H1 (cell line): ENCODE data around the gene ZBTB16. TPM values are rescaled to one million over a fixed set of nuclear protein-coding genes. Genes with fewer than 3 reads are reported as not detected.

Source experiments
- CTCF ChIA-PET: fragments of 300-600 bp; sonication (Branson Sonifier 250); formaldehyde crosslinking; loops from one replicate; lab custom pipeline; 2021; ENCODE audit not compliant: partially characterized antibody; lab: Charles Lee
- POLR2A ChIA-PET: fragments of 300-600 bp; sonication (Branson Sonifier 250); formaldehyde crosslinking; loops from one replicate; lab custom pipeline; 2021; ENCODE audit warnings: inconsistent platforms; ENCODE audit not compliant: partially characterized antibody; lab: Charles Lee
- DNase-seq, 2 experiments: peaks; one replicate each; pipeline versions ENCODE4 v3.0.0 to v3.0.0-alpha.2; 2010 to 2022; ENCODE audit warnings: low spot score in 2 of 2, low read depth in 1 of 2, mixed read lengths in 1 of 2
- FAIRE-seq: peaks from 2 replicates; lab custom pipeline; 2011; peaks lifted over from hg19 to GRCh38; lab: Jason Lieb, UNC
- H2AFZ ChIP-seq: 2 replicates; pipeline ENCODE4 v1.8.1; 2012; ENCODE audit warnings: low read length, inconsistent platforms
- H2AK5ac ChIP-seq: 2 replicates; pipeline ENCODE4 v1.6.1; 2013; ENCODE audit warnings: low read depth, low read length
- H2BK120ac ChIP-seq: replicated peaks from 2 replicates; pipeline ENCODE3; 2013; ENCODE audit warnings: low read depth, low read length, inconsistent platforms
- H2BK12ac ChIP-seq: 2 replicates; pipeline ENCODE4 v1.6.1; 2013; ENCODE audit warnings: low read depth, low read length
- H2BK15ac ChIP-seq: 2 replicates; pipeline ENCODE4 v1.6.1; 2013; ENCODE audit warnings: low read length
- H2BK20ac ChIP-seq: 2 replicates; pipeline ENCODE4 v1.6.1; 2013; ENCODE audit warnings: low read length
- H2BK5ac ChIP-seq: 2 replicates; pipeline ENCODE4 v1.6.1; 2013; ENCODE audit warnings: low read depth, low read length
- H3K14ac ChIP-seq: 2 replicates; pipeline ENCODE4 v1.6.1; 2013; ENCODE audit warnings: inconsistent platforms; ENCODE audit not compliant: insufficient read length
- H3K18ac ChIP-seq: 2 replicates; pipeline ENCODE4 v1.6.1; 2013; ENCODE audit warnings: low read length; ENCODE audit errors: extremely low read depth
- H3K23ac ChIP-seq: 2 replicates; pipeline ENCODE4 v1.6.1; 2013; ENCODE audit warnings: inconsistent platforms; ENCODE audit not compliant: insufficient read length
- H3K23me2 ChIP-seq: 2 replicates; pipeline ENCODE4 v1.6.1; 2013; ENCODE audit warnings: low read depth, low read length
- H3K27ac ChIP-seq: 2 replicates; pipeline ENCODE4 v1.6.1; 2011; ENCODE audit warnings: low read depth, low read length, inconsistent platforms
- H3K27me3 ChIP-seq, 4 experiments: replicated peaks in 1 of 4; 1 replicate in 1 of 4; 2 replicates in 3 of 4; pipeline versions ENCODE4 v1.6.1 to v1.8.1; 2011 to 2013; ENCODE audit warnings: low read length in 3 of 4, mild to moderate bottlenecking in 3 of 4, inconsistent platforms in 2 of 4, mixed read lengths in 2 of 4, moderate library complexity in 1 of 4; ENCODE audit not compliant: control insufficient read depth in 3 of 4, insufficient read depth in 3 of 4; ENCODE audit errors: extremely low read depth in 1 of 4
- H3K36me3 ChIP-seq, 4 experiments: 2 replicates each; pipeline versions ENCODE4 v1.6.1 to v1.8.1; 2011 to 2013; ENCODE audit warnings: mild to moderate bottlenecking in 4 of 4, low read length in 3 of 4, moderate library complexity in 2 of 4, control low read depth in 1 of 4, inconsistent platforms in 1 of 4; ENCODE audit not compliant: insufficient read depth in 4 of 4, control insufficient read depth in 2 of 4
- H3K4ac ChIP-seq: replicated peaks from 2 replicates; pipeline ENCODE3; 2013; ENCODE audit warnings: low read length, low read depth, mixed read lengths, inconsistent platforms; ENCODE audit not compliant: insufficient read length
- H3K4me1 ChIP-seq, 4 experiments: replicated peaks in 1 of 4; 1 replicate in 1 of 4; 2 replicates in 3 of 4; pipeline versions ENCODE4 v1.6.1 to v1.8.1; 2011 to 2013; ENCODE audit warnings: low read length in 3 of 4, inconsistent platforms in 2 of 4, mixed read lengths in 1 of 4; ENCODE audit not compliant: insufficient read depth in 4 of 4, control insufficient read depth in 3 of 4
- H3K4me2 ChIP-seq, 2 experiments: 2 replicates each; pipeline versions ENCODE4 v1.6.1 to v1.8.1; 2011 to 2013; ENCODE audit warnings: low read depth in 2 of 2, low read length in 2 of 2, control low read depth in 1 of 2, inconsistent platforms in 1 of 2, mild to moderate bottlenecking in 1 of 2; ENCODE audit not compliant: insufficient read depth in 1 of 2
- H3K4me3 ChIP-seq, 4 experiments: fragments of 200-600, 300-600 bp in 1 of 4; sonication (generic), shearing (Covaris generic), sonication (Bioruptor Twin) in 1 of 4; 2 replicates each; pipeline versions ENCODE4 v1.5.1 to v1.8.1; 2011 to 2016; ENCODE audit warnings: low read length in 4 of 4, low read depth in 3 of 4, control low read depth in 2 of 4, inconsistent platforms in 2 of 4, mild to moderate bottlenecking in 2 of 4, mixed read lengths in 1 of 4, moderate library complexity in 1 of 4; ENCODE audit not compliant: insufficient read depth in 2 of 4; ENCODE audit errors: extremely low read depth in 1 of 4
- H3K56ac ChIP-seq: replicated peaks from 2 replicates; pipeline ENCODE3; 2013; ENCODE audit warnings: low read depth, mild to moderate bottlenecking, mixed read lengths, low read length, inconsistent platforms; ENCODE audit not compliant: insufficient read length
- H3K79me1 ChIP-seq: 2 replicates; pipeline ENCODE4 v1.6.1; 2013; ENCODE audit warnings: low read depth, low read length, control low read depth
- H3K79me2 ChIP-seq, 2 experiments: 2 replicates each; pipeline versions ENCODE4 v1.6.1 to v1.8.1; 2012 to 2013; ENCODE audit warnings: low read length in 2 of 2, mild to moderate bottlenecking in 2 of 2, inconsistent platforms in 1 of 2; ENCODE audit not compliant: insufficient read depth in 2 of 2, control insufficient read depth in 1 of 2
- H3K9ac ChIP-seq, 4 experiments: replicated peaks in 1 of 4; 1 replicate in 1 of 4; 2 replicates in 3 of 4; pipeline versions ENCODE4 v1.6.1 to v1.8.1; 2011 to 2013; ENCODE audit warnings: low read depth in 3 of 4, low read length in 3 of 4, control low read depth in 2 of 4, mild to moderate bottlenecking in 2 of 4, moderate library complexity in 2 of 4, inconsistent platforms in 1 of 4; ENCODE audit errors: extremely low read depth in 1 of 4
- H3K9me3 ChIP-seq, 2 experiments: 2 replicates each; pipeline versions ENCODE4 v1.6.1 to v1.8.1; 2012 to 2013; ENCODE audit warnings: mild to moderate bottlenecking in 2 of 2, moderate library complexity in 2 of 2, control low read depth in 1 of 2, inconsistent platforms in 1 of 2, low read depth in 1 of 2, low read length in 1 of 2, mixed read lengths in 1 of 2; ENCODE audit not compliant: insufficient read depth in 2 of 2
- H4K20me1 ChIP-seq, 2 experiments: replicated peaks in 1 of 2; 2 replicates each; pipeline versions ENCODE3 to v1.8.1; 2011 to 2013; ENCODE audit warnings: inconsistent platforms in 2 of 2, low read length in 2 of 2, mild to moderate bottlenecking in 1 of 2; ENCODE audit not compliant: insufficient read depth in 2 of 2, control insufficient read depth in 1 of 2
- H4K5ac ChIP-seq: 2 replicates; pipeline ENCODE4 v1.6.1; 2013; ENCODE audit warnings: low read length, low read depth, mixed read lengths, inconsistent platforms; ENCODE audit not compliant: insufficient read length
- H4K8ac ChIP-seq: 2 replicates; pipeline ENCODE4 v1.8.0; 2013; ENCODE audit warnings: mild to moderate bottlenecking, moderate library complexity, low read length, inconsistent platforms; ENCODE audit not compliant: insufficient read depth; ENCODE audit errors: extremely low read depth
- H4K91ac ChIP-seq: replicated peaks from 2 replicates; pipeline ENCODE3; 2013; ENCODE audit warnings: low read length, mixed read lengths, inconsistent platforms; ENCODE audit not compliant: insufficient read length
- BACH1 ChIP-seq: IDR thresholded peaks from 2 replicates; pipeline ENCODE4 v1.6.1; 2012; ENCODE audit warnings: low read length, improper control_type of control experiment
- BCL11A ChIP-seq, 2 experiments: IDR thresholded peaks; one replicate each; pipeline ENCODE4 v1.6.1; 2011; ENCODE audit warnings: low read depth in 2 of 2, low read length in 2 of 2, mild to moderate bottlenecking in 2 of 2
- BRCA1 ChIP-seq: IDR thresholded peaks from 2 replicates; pipeline ENCODE4 v1.6.1; 2012; ENCODE audit warnings: low read depth, low read length, improper control_type of control experiment
- CHD1 ChIP-seq: IDR thresholded peaks from 2 replicates; pipeline ENCODE4 v1.6.1; 2012; ENCODE audit warnings: low read depth, low read length, improper control_type of control experiment
- JUN ChIP-seq: IDR thresholded peaks from 2 replicates; pipeline ENCODE4 v1.6.1; 2011; ENCODE audit warnings: low read depth, mild to moderate bottlenecking, improper control_type of control experiment, low read length
- SP1 ChIP-seq: IDR thresholded peaks from 2 replicates; pipeline ENCODE4 v1.6.1; 2011; ENCODE audit warnings: low read depth, low read length
- TAF1 ChIP-seq: IDR thresholded peaks from 2 replicates; pipeline ENCODE4 v1.6.1; 2011; ENCODE audit warnings: mild to moderate bottlenecking, low read depth, low read length
- TCF12 ChIP-seq: IDR thresholded peaks from 2 replicates; pipeline ENCODE4 v1.6.1; 2011; ENCODE audit warnings: low read depth, mild to moderate bottlenecking, low read length
- WGBS, 2 experiments: shearing (Covaris generic) in 1 of 2; methylation state at CpG; one replicate each; pipeline versions ENCODE4 v1.1.6 to v1.1.7; 2013 to 2015; ENCODE audit warnings: low lambda C conversion rate in 2 of 2, mixed read lengths in 2 of 2, inconsistent platforms in 1 of 2, low coverage in 1 of 2, missing lambda C conversion rate in 1 of 2; ENCODE audit not compliant: insufficient replicate concordance in 2 of 2, insufficient coverage in 1 of 2, insufficient read length in 1 of 2; ENCODE audit errors: extremely low coverage in 1 of 2, missing lambda C conversion rate in 1 of 2; 5-methylcytosine and 5-hydroxymethylcytosine counted together
- polyA plus RNA-seq, 7 experiments: library from polyadenylated mRNA; depleted of rRNA in 3 of 7; stranded (reverse) in 5 of 7; unstranded in 2 of 7; fragments of >200 nt in 5 of 7; fragments of 200-250 nt in 2 of 7; gene quantifications; 1 replicate in 5 of 7; 2 replicates in 1 of 7; 4 replicates in 1 of 7; pipeline versions ENCODE4 v1.2.1 to v1.2.3, GENCODE V29; 2011 to 2013; ENCODE audit warnings: missing spikeins in 2 of 7, mixed read lengths in 2 of 7
- total RNA-seq: library from RNA; stranded (reverse); fragmentation: NEBNext Ultra II Directional; extraction: Animal tissue kit (Norgen Biotek cat#: 25700); gene quantifications from 2 replicates; pipeline ENCODE4 v1.2.1, GENCODE V29; 2021

Gene ZBTB16
- total and polyA plus RNA-seq, 2 of the 8 experiments (the other 6 are each of a cell fraction or from before 2014, with no cell fraction given) = 0.12 to 0.61 TPM

DNA sequence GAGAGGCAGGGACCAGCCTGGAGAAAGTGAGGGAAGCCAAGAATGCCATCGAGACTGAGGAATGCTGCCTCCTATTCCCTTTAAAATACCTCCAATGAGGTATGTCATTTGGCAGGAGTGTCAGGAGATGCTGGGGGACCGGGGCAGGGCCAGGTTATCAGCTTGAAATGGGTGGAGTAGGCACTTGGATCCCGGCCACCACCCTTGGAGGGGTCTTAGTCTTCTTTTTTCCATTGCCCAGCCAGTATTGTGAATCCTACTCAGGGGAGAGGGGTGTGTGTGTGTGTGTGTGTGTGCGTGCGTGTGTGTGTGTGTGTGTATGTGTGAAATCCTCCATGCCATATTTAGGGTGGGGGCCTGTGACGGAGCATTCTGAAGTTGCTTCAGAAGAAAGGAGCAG, 116.2 kb downstream of the ZBTB16 start:
- no peak overlapping the region for H2BK120ac ChIP-seq
- no peak overlapping the region for H3K18ac ChIP-seq
- no peak overlapping the region for H2BK20ac ChIP-seq
- no peak overlapping the region for H3K4me2 ChIP-seq
- TF ChIP-seq TCF12 (no peak), TAF1 (no peak), SP1 (no peak), BACH1 (no peak), CHD1 (no peak), BCL11A (IDR thresholded peaks at IDR 0.05; ENCODE audit: low read depth in 2 of 2, low read length in 2 of 2) (no peak), BRCA1 (no peak), JUN (no peak)
- no peak overlapping the region for H3K14ac ChIP-seq
- H4K5ac ChIP-seq = no peak overlapping the region
- no peak overlapping the region for H3K27ac ChIP-seq
- no peaks in the 10 kb centered on the region for H4K20me1 ChIP-seq
- DNase-seq (no peak), FAIRE-seq (no peak)
- no peak overlapping the region for H3K9ac ChIP-seq
- H3K23me2 ChIP-seq = no peaks in the 10 kb centered on the region
- POLR2A ChIA-PET = no interaction called here
- 83% methylated on average over 6 of the region's 6 CpGs; no CpG with 5 or more reads in 1 of the 2 experiments for WGBS, 2 experiments
- H2AFZ ChIP-seq = no peak overlapping the region
- H3K79me1 ChIP-seq = no peaks in the 10 kb centered on the region
- no peaks in the 10 kb centered on the region; a peak in 1 of 8 replicates for H3K36me3 ChIP-seq
- H2BK15ac ChIP-seq = no peak overlapping the region
- H3K9me3 ChIP-seq = no peaks in the 10 kb centered on the region
- no peaks in the 10 kb centered on the region for H3K79me2 ChIP-seq
- no peak overlapping the region for H4K91ac ChIP-seq
- no peak overlapping the region for H3K23ac ChIP-seq
- H2BK5ac ChIP-seq = no peak overlapping the region
- H3K4me1 ChIP-seq = peaks cover 0 to 3% (median under 1%) of the 10 kb centered on the region in 4 experiments; a peak in 3 of 7 replicates
- H4K8ac ChIP-seq = no peak overlapping the region
- no peak overlapping the region for H2BK12ac ChIP-seq
- H3K4ac ChIP-seq = no peak overlapping the region
- no peaks in the 10 kb centered on the region for H3K27me3 ChIP-seq
- no peak overlapping the region for H3K56ac ChIP-seq
- CTCF ChIA-PET = interaction anchor here (0.8 to 2.1 kb wide), 9 partner anchors 8 to 280 kb away, joined by 3 to 7 read pairs (median 3); no protein-coding TSS in a partner anchor
- no peak overlapping the region for H3K4me3 ChIP-seq
- H2AK5ac ChIP-seq = no peak overlapping the region
